HG02623 (cell line): ENCODE data around the gene IL17A.

ENCODE experiments used
- ATAC-seq: cut with Tn5 transposase; IDR thresholded peaks from one replicate; pipeline ENCODE4 v1.9.1; 2021; ENCODE audit warnings: moderate library complexity; ENCODE audit not compliant: unreplicated experiment

Gene IL17A

GRCh38 chr6:52186075-52186474 lies at the start of gene IL17A:
TSS of gene IL17A (plus strand) at chr6:52186375. CDS start at chr6:52186432, 57 bp downstream.
- ATAC-seq = peak; percentile 16

- no peak for ATAC-seq
Observed at GRCh38 chr6:52136934-52137467, 49.2 kb upstream of the IL17A start.

- ATAC-seq = no peak
Observed at GRCh38 chr6:52138284-52138683, 47.9 kb upstream of the IL17A start.

- ATAC-seq = no peak
Observed at GRCh38 chr6:52139985-52140680, 46.0 kb upstream of the IL17A start.

- no peak for ATAC-seq
Observed at GRCh38 chr6:52141596-52141995, 44.6 kb upstream of the IL17A start.

GRCh38 chr6:52142556-52142955 lies 43.6 kb upstream of the IL17A start:
- no peak for ATAC-seq

GRCh38 chr6:52143551-52143950 lies 42.6 kb upstream of the IL17A start:
- no peak for ATAC-seq

GRCh38 chr6:52144196-52145076 lies 41.7 kb upstream of the IL17A start:
- ATAC-seq = no peak

GRCh38 chr6:52146851-52147445 lies 39.2 kb upstream of the IL17A start:
- ATAC-seq = no peak

- ATAC-seq = no peak
Observed at GRCh38 chr6:52149076-52149475, 37.1 kb upstream of the IL17A start.

- ATAC-seq = no peak
Observed at GRCh38 chr6:52149949-52150348, 36.2 kb upstream of the IL17A start.

- ATAC-seq = no peak
Observed at GRCh38 chr6:52152070-52152423, 34.1 kb upstream of the IL17A start.

- no peak for ATAC-seq
Observed at GRCh38 chr6:52152711-52153160, 33.4 kb upstream of the IL17A start.

GRCh38 chr6:52154381-52154780 lies 31.8 kb upstream of the IL17A start:
- no peak for ATAC-seq

- peak; percentile 82 for ATAC-seq
Observed at GRCh38 chr6:52155791-52156576, 30.2 kb upstream of the IL17A start.

GRCh38 chr6:52157301-52157941 lies 28.8 kb upstream of the IL17A start:
- peak; percentile 48 for ATAC-seq

GRCh38 chr6:52160472-52161104 lies 25.6 kb upstream of the IL17A start:
- ATAC-seq = no peak

- peak; percentile 35 for ATAC-seq
Observed at GRCh38 chr6:52161689-52162438, 24.3 kb upstream of the IL17A start.
